GM12878 (cell line): ENCODE data around the gene NGRN. TPM values are rescaled to one million over a fixed set of nuclear protein-coding genes. Genes with fewer than 3 reads are reported as not detected.

Experiments
- CREM ChIP-seq: IDR thresholded peaks from 2 replicates; pipeline ENCODE4 v1.6.1; 2014; ENCODE audit warnings: antibody characterized with exemption, low read depth
- IKZF2 ChIP-seq, 2 experiments: fragments of 450-650 bp; IDR thresholded peaks; 2 replicates each; pipeline ENCODE4 v1.6.1; 2017; ENCODE audit warnings: mild to moderate bottlenecking in 2 of 2, moderate library complexity in 2 of 2
- MTA3 ChIP-seq: IDR thresholded peaks from 2 replicates; pipeline ENCODE4 v1.6.1; 2012; ENCODE audit warnings: low read length, inconsistent platforms, borderline replicate concordance
- NFXL1 ChIP-seq: fragments of 450-650 bp; IDR thresholded peaks from 2 replicates; pipeline ENCODE4 v1.6.1; 2017; ENCODE audit warnings: antibody characterized with exemption, mild to moderate bottlenecking, borderline replicate concordance
- PAX8 ChIP-seq: fragments of 450-650 bp; IDR thresholded peaks from 2 replicates; pipeline ENCODE4 v1.6.1; 2017; ENCODE audit warnings: mild to moderate bottlenecking, moderate library complexity
- POLR2AphosphoS5 ChIP-seq: IDR thresholded peaks from 2 replicates; pipeline ENCODE4 v1.6.1; 2011; ENCODE audit warnings: mild to moderate bottlenecking, low read length, inconsistent platforms
- RAD21 ChIP-seq: IDR thresholded peaks from 2 replicates; pipeline ENCODE4 v1.6.1; 2011; ENCODE audit warnings: mild to moderate bottlenecking, low read depth, low read length, moderate library complexity; ENCODE audit not compliant: insufficient read depth
- RAD51 ChIP-seq: fragments of 450-650 bp; IDR thresholded peaks from 2 replicates; pipeline ENCODE4 v1.6.1; 2016; ENCODE audit warnings: moderate library complexity, mild to moderate bottlenecking, inconsistent platforms
- RBBP5 ChIP-seq: fragments of 200-600 bp; sonication (generic); conservative IDR thresholded peaks from 2 replicates; pipeline ENCODE4 v1.6.1; 2016
- ZSCAN29 ChIP-seq: fragments of 450-650 bp; IDR thresholded peaks from 2 replicates; pipeline ENCODE4 v1.6.1; 2017; ENCODE audit warnings: mild to moderate bottlenecking, moderate library complexity
- polyA plus RNA-seq, 11 experiments: library from polyadenylated mRNA; depleted of rRNA in 4 of 11; unstranded in 6 of 11; stranded (reverse) in 5 of 11; fragments of >200 nt; fragmentation: Nextera tagmentation in 4 of 11; fragmentation: Illumina TruSeq in 1 of 11; extraction: Ambion mirVana in 4 of 11; extraction: Trizol in 1 of 11; gene quantifications; 1 replicate in 1 of 11; 2 replicates in 10 of 11; pipeline versions ENCODE4 v1.2.1 to v1.2.3, GENCODE V29; 2011 to 2016; ENCODE audit warnings: inconsistent platforms in 2 of 11, missing spikeins in 2 of 11, low read depth in 1 of 11
- total RNA-seq, 4 experiments: library from RNA; depleted of rRNA in 3 of 4; stranded (reverse); fragments of >200 nt in 3 of 4; fragmentation: Illumina TruSeq in 1 of 4; extraction: Trizol in 1 of 4; gene quantifications; 2 replicates each; pipeline versions ENCODE4 v1.2.1 to v1.2.3, GENCODE V29; 2013 to 2021
- TF ChIP-seq, protein P1 (sequence below): IDR thresholded peaks from 2 replicates; pipeline ENCODE4 v1.6.1; 2012; ENCODE audit warnings: mild to moderate bottlenecking, low read depth, low read length

NGRN gene
- total and polyA plus RNA-seq, 10 of the 15 experiments (the other 5 are each of a cell fraction or from before 2014, with no cell fraction given): 5.8 to 31.3 (median 23.2) TPM

- 0 out of 2 replicates have a peak, but pooled peaks have one; percentile 3 for TF ChIP-seq CREM
- TF ChIP-seq IKZF2 (IDR thresholded peaks at IDR 0.05): no peak
- TF ChIP-seq RAD51: no peak
- no peak for TF ChIP-seq RBBP5
- no peak for TF ChIP-seq NFXL1
- no peak for TF ChIP-seq POLR2AphosphoS5
- no peak for TF ChIP-seq PAX8
- TF ChIP-seq, protein P1, sequence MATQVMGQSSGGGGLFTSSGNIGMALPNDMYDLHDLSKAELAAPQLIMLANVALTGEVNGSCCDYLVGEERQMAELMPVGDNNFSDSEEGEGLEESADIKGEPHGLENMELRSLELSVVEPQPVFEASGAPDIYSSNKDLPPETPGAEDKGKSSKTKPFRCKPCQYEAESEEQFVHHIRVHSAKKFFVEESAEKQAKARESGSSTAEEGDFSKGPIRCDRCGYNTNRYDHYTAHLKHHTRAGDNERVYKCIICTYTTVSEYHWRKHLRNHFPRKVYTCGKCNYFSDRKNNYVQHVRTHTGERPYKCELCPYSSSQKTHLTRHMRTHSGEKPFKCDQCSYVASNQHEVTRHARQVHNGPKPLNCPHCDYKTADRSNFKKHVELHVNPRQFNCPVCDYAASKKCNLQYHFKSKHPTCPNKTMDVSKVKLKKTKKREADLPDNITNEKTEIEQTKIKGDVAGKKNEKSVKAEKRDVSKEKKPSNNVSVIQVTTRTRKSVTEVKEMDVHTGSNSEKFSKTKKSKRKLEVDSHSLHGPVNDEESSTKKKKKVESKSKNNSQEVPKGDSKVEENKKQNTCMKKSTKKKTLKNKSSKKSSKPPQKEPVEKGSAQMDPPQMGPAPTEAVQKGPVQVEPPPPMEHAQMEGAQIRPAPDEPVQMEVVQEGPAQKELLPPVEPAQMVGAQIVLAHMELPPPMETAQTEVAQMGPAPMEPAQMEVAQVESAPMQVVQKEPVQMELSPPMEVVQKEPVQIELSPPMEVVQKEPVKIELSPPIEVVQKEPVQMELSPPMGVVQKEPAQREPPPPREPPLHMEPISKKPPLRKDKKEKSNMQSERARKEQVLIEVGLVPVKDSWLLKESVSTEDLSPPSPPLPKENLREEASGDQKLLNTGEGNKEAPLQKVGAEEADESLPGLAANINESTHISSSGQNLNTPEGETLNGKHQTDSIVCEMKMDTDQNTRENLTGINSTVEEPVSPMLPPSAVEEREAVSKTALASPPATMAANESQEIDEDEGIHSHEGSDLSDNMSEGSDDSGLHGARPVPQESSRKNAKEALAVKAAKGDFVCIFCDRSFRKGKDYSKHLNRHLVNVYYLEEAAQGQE: no peak
- TF ChIP-seq RAD21: no peak
- peak; percentile 80; the same call in 1 of the 2 replicates for TF ChIP-seq ZSCAN29
- 0 out of 2 replicates have a peak, but pooled peaks have one; percentile 15 for TF ChIP-seq MTA3
Measured at GRCh38 chr15:90266061-90266431, 574 bp downstream of the NGRN start (continued).
